IPS-11a (cell line): Measurements from ENCODE around the gene DHX8.
A peak's percentile ranks its signal among the peaks of the same experiment; 100 is the strongest.
"Not testable (repeated sequence)": the region's sequence is repeated elsewhere in the genome, so short reads cannot be mapped to it uniquely, and the experiment has no call there.

Source experiments
- H3K4me3 ChIP-seq: one replicate; pipeline ENCODE4 v1.5.1; 2013; ENCODE audit warnings: low read depth, low read length, control low read depth

DHX8 gene

DNA sequence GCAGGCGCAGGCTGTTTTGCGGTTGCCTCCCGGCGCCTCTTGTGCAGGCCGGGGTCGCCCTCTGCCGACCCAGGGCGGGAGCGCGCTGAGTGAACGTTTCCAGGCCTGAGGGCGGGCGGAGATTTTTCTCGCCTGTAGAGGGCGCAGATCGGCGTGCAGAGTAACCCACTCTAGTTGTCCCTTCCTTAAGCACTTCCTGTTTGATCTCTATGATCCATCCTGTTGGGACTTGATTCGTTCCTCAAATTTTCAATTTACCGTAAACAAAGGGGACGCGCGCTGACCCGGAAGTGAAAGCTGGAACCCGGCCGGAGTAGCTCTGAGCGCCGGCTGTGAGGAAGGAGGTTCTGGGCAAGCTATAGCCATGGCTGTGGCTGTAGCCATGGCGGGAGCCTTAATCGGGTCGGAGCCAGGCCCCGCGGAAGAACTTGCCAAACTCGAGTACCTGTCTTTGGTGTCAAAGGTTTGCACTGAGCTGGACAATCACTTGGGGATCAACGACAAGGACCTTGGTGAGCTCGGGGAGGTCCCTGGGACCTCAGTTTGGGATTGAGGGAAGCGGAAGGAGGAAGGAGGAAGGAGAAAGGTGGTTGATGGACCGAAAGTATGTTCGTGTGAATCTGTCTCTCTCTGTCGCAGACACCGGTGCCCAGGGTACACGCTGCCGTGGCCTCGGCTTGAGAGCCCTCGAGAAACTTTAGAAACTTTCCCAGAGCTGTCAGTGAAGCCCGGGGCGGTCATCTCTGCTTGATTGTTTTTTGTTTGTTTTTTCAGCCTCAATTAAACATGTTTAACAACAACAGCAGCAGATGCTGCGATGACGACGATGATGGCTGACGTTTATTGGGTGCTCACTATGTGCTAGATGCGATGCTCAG, at the start of gene DHX8:
Gene DHX8 (plus strand): TSS at position 302 of the 878 bp plus-strand sequence. CDS start 63 bp downstream, at position 365.
- peak within 1 kb of the TSS; percentile 97 for H3K4me3 ChIP-seq

DNA sequence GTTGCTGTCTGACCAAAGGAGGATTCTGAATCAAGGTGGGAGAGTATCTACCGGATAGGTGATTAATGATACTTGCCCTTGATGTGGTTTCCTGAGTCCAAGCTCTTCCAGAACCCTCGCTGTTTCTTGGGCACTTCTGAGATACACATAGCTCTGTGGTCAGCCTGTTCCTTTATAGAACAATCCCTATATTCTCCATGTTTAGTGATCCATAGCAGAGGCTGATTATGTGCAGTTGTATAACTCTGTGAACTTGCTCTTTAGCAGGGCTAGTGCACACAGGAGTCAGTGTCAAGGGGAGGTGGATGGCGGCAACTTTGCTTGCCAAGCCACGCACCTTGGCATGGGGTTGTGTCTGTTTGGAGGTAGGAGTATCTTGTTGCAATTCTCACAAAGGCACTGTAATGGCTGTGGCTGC, 48.9 kb upstream of the DHX8 start:
- H3K4me3 ChIP-seq: no peak overlapping the region

DNA sequence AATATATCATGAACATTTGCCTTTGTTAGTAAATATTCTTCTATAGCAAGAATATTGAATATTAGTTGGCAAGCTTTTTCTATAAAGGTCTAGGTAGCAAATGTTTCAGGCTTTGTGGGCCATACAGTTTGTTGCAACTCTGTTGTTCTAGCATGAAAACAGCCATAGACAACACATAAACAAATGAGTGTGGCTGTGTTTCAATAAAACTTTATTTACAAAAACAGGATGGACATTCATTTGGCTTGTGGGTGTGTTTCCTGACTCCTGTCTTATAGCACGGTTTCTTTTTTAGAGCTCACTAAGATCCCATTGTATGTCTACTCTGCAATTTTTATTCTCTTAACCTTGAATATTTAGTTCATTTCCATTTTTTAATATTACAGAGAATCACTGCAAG, 46.0 kb upstream of the DHX8 start:
- H3K4me3 ChIP-seq: no peak overlapping the region

- no peak overlapping the region for H3K4me3 ChIP-seq
Measured at GRCh38 chr17:43438626-43439025, 45.1 kb upstream of the DHX8 start.

DNA sequence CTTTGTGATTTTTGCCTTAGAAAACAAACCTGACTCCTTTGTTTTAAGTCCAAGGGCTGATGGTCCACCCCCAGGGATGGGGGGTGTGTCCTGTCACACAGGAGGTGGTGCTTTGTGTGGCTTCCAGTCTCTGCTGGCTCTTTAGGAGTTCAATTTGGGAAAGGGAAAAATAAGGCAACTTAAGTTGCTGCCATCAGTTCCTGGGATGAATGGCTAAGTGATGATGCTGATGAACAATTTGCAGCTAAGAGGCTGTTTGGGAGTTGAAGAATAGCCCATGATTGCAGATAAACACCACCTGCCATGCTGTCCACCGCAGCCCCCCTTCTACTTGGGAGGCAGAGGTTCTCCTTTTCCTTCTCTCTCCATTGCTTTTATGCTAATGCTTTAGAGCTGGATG, 44.7 kb upstream of the DHX8 start:
- H3K4me3 ChIP-seq: no peak overlapping the region

DNA sequence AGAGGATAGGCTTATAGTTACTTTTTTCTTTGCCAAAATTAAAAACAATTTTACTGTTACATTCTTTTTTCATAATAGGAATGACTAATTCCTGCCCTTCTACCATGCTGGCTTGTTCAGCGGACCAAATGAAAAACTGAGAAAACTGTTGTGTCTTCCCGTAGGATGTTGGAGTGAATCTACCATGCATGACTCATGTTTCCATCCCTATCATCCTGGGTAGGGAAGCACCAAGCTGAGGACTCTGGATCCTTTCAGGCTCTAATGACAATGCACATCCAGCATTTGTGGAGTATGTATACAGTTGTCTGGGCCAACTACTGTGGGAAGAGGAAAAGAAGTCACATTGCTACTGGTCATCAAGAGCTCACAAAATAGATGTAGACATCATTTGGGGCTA, 41.1 kb upstream of the DHX8 start:
- no peak overlapping the region for H3K4me3 ChIP-seq

- no peak overlapping the region for H3K4me3 ChIP-seq
Measured at GRCh38 chr17:43443381-43443780, 40.4 kb upstream of the DHX8 start.

- H3K4me3 ChIP-seq: no peak overlapping the region
Measured at GRCh38 chr17:43444223-43445008, 39.4 kb upstream of the DHX8 start.

GRCh38 chr17:43445009-43445589, 38.7 kb upstream of the DHX8 start:
- H3K4me3 ChIP-seq: no peak overlapping the region

- H3K4me3 ChIP-seq: no peak overlapping the region
Measured at GRCh38 chr17:43446773-43447172, 37.0 kb upstream of the DHX8 start.

DNA sequence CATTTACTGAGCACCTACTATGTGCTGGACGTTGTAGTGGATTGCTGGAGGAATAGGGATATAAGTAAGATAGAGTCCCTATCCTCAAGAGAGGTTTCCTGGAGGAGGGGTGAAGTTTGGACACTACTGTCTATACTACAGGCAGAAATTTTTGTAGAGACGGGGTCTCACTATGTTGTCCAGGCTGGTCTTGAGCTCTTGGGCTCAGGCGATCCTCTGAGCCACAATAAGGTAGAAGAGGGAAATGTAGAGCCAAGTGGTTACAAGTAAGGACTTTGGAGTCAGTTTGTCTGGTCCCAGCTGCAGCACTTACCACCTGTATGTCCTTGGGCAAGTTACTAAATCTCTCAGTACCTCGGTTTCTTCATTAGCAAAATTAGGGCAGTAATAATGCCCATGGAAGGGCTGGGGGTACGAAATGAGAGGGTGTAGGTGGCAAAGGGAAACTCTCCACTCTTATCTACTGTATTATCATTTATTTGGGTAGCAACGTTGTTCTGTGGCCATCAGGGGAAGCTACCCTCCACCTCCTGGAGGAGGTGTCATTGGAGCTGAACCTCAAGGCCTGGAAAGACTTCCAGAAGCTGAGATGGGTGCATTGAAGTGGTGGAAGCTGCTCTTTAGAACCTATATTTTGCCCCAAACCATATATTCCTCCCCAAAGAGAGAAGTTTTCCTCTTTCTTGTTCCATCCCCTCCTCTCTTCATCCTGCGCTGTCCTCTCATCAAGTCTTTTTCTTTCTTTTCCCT, 34.9 kb upstream of the DHX8 start:
- H3K4me3 ChIP-seq: no peak overlapping the region

GRCh38 chr17:43449470-43450248, 34.1 kb upstream of the DHX8 start:
- no peak overlapping the region for H3K4me3 ChIP-seq

- H3K4me3 ChIP-seq: not testable (repeated sequence)
Measured at GRCh38 chr17:43450791-43451190, 33.0 kb upstream of the DHX8 start.

DNA sequence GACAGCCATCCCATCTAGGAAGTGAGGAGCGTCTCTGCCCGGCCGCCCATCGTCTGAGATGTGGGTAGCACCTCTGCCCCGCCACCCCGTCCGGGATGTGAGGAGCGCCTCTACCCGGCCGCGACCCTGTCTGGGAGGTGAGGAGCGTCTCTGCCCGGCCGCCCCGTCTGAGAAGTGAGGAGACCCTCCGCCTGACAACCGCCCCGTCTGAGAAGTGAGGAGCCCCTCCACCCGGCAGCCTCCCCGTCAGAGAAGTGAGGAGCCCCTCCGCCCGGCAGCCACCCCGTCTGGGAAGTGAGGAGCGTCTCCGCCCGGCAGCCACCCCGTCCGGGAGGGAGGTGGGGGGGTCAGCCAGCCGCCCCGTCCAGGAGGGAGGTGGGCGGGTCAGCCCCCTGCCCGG, 32.0 kb upstream of the DHX8 start:
- H3K4me3 ChIP-seq: not testable (repeated sequence)

DNA sequence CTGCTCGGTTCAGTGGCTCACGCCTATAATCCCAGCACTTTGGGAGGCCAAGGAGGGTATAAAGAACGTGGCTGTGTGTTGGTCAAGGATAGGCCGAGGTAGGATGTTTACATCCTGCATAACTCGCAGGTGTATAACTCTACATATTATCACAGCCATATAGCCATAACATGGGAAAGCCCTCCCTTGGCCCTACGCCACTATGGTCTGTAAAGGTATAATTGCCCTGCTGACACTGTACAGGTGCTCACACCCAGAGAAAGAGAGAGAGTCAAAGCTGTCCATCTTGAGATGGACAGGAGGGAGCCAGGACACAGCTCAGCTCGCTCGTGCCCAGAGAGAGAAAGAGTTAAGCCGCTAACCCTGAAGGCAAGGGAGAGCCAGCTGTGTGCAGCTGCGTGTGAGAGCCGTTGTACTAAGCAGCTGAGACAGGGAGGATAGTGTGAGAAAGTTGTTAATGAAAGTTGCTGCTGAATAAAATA, 30.4 kb upstream of the DHX8 start:
- no peak overlapping the region for H3K4me3 ChIP-seq

GRCh38 chr17:43454868-43455267, 28.9 kb upstream of the DHX8 start:
- H3K4me3 ChIP-seq: no peak overlapping the region

- no peak overlapping the region for H3K4me3 ChIP-seq
Measured at GRCh38 chr17:43456029-43456428, 27.7 kb upstream of the DHX8 start.

DNA sequence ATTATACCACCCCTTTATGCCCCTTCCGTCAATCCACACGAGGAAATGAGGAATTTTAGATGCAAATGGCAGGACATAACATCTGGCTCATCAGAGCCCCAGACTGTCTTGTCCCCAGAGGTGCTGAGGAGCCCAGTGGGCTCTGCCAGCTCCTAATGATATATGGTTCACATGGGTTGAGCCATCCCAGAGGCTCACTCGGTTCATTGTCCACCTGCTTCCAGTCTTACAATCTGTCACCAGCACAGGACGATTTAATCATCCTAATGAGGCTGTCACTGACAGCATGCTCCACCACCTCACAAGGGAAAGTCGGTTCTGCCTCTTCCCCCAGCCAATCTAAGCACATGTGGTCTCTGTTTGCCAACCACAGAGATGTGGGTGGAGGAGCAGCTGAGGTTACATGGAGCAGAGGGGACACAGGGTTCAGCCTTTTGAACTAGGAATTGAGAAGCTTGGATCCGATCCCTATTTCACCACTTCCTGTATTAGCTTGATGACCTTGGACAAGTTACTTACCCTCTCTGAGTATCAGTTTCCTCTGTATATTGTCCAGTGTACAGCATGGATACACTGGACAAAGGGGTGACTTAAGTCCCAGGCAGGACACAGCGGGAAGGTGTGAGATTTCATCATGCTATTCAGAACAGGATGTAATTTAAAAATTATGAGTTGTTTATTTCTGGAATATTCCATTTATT, 27.0 kb upstream of the DHX8 start:
- H3K4me3 ChIP-seq: no peak overlapping the region

- H3K4me3 ChIP-seq: no peak overlapping the region
Measured at GRCh38 chr17:43457362-43457692, 26.4 kb upstream of the DHX8 start.

DNA sequence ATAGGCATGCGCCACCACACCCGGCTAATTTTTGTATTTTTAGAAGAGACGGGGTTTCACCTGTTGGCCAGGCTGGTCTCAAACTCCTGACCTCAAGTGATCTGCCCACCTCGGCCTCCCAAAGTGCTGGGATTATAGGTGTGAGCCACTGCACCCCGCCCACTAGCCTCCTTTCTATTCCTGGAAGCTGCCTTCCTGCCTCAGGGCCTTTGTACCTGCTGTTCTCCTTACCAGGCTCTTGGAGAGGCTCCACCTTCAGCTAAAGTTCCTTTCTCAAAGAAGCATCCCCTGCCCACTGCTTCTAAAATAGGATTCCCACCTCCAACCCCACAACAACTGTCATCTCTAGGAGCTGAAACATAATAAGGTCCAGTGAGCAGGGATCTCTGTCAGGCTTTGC, 23.9 kb upstream of the DHX8 start:
- H3K4me3 ChIP-seq: not testable (repeated sequence)
